Left ventricle myocardium inferior (tissue), 1 donor: Measurements from ENCODE around the gene IFNL4. TPM values are rescaled to one million over a fixed set of nuclear protein-coding genes. Genes with fewer than 3 reads are reported as not detected.

Experiments used
- DNase-seq: peaks from one replicate; pipeline ENCODE4 v3.0.0-alpha.2; 2020
- H3K27ac ChIP-seq: fragments of 200-600 bp; replicated peaks from 2 replicates; pipeline ENCODE4 v1.8.0; 2021
- H3K27me3 ChIP-seq: fragments of 200-600 bp; 2 replicates; pipeline ENCODE4 v1.8.0; 2021; ENCODE audit warnings: low read depth
- H3K36me3 ChIP-seq: fragments of 200-600 bp; 2 replicates; pipeline ENCODE4 v1.8.0; 2021
- H3K4me1 ChIP-seq: fragments of 200-600 bp; 2 replicates; pipeline ENCODE4 v1.8.0; 2021
- H3K4me3 ChIP-seq: fragments of 200-600 bp; 2 replicates; pipeline ENCODE4 v1.8.0; 2021; ENCODE audit warnings: mild to moderate bottlenecking, moderate library complexity
- H3K9me3 ChIP-seq: fragments of 200-600 bp; replicated peaks from 2 replicates; pipeline ENCODE4 v1.8.0; 2021
- CTCF ChIP-seq: fragments of 200-600 bp; IDR thresholded peaks from 2 replicates; pipeline ENCODE4 v1.8.0; 2021; ENCODE audit warnings: antibody characterized with exemption, mild to moderate bottlenecking, borderline replicate concordance
- intact Hi-C: fragments of 100-400 bp; cut with micrococcal nuclease; formaldehyde crosslinking; loops from one replicate; pipeline ENCODE4 v1.11.0; 2022
- total RNA-seq: library from RNA; stranded (reverse); fragmentation: NEBNext Ultra II Directional; extraction: Animal tissue kit (Norgen Biotek cat#: 25700); gene quantifications from one replicate; pipeline ENCODE4 v1.2.1, GENCODE V29; 2021
- donor health status: DM: no; HTN: yes; CAD: no; lungs with severe emphysema.

The IFNL4 gene
- total RNA-seq, 1 donor from 2014 or later = not detected

GRCh38 chr19:39263912-39264305 is 15.3 kb upstream of the IFNL4 start:
- Histone ChIP-seq H3K36me3 (no peaks in the 10 kb centered on the region), H3K27me3 (peaks cover 85% of the 10 kb centered on the region), H3K4me1 (peaks cover 14% of the 10 kb centered on the region), H3K4me3 (no peak overlapping the region), H3K27ac (no peak overlapping the region), H3K9me3 (no peaks in the 10 kb centered on the region)
- DNase-seq = no peak
- no peak for TF ChIP-seq CTCF
- intact Hi-C loops = no loop called here

DNA sequence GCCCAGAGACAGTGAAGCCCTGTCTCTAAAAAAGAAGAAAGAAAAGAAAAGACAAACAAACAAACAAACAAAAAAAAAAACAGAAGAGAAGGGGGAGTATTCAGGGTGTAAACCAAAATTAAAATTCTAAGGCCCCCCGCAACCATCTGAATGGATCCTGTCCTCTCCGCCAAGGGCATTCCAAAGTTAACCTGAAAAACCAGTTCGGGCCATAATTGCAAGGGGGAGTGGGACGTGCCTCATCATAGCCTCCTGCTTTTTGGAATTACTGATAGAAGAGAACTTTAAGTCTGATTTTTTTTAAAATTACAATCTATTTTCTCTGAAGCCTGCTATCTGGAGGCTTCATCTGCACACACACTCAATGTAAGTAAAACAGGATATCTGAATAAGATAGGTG is 13.8 kb upstream of the IFNL4 start:
- Histone ChIP-seq H3K9me3 (no peaks in the 10 kb centered on the region), H3K27me3 (peaks cover 89% of the 10 kb centered on the region)
- TF ChIP-seq CTCF = no peak

DNA sequence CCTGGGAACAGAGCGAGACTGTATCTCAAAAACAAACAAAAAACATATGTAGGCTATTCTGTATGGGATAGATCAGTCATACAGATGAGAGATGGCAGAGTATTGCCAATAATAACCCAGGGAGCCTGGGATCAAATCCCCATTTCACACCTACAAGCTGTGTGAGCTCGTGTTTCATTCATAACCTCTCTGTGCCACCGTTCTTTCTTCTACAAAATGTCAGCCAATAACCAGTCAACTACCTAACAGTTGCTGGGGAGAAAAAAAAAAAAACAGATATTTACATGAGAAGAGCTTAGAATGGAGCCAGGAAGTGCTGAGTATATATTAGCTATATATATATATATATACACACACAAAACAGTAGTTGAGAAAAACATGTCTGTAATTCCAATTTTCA is 13.0 kb upstream of the IFNL4 start:
- peaks cover 14% of the 10 kb centered on the region for H3K4me1 ChIP-seq
- intact Hi-C loops = no loop called here
- no peak overlapping the region for H3K27ac ChIP-seq
- H3K36me3 ChIP-seq = no peaks in the 10 kb centered on the region
- H3K9me3 ChIP-seq = peaks cover 6% of the 10 kb centered on the region
- no peak for TF ChIP-seq CTCF
- DNase-seq = no peak
- H3K4me3 ChIP-seq = no peak overlapping the region
- peaks cover 89% of the 10 kb centered on the region for H3K27me3 ChIP-seq

More for the DNA sequence above, 13.8 kb upstream of the IFNL4 start:
- DNase-seq = no peak
- intact Hi-C loops = no loop called here
- H3K4me1 ChIP-seq = peaks cover 14% of the 10 kb centered on the region
- no peak overlapping the region for H3K4me3 ChIP-seq
- H3K27ac ChIP-seq = no peak overlapping the region
- no peaks in the 10 kb centered on the region for H3K36me3 ChIP-seq

DNA sequence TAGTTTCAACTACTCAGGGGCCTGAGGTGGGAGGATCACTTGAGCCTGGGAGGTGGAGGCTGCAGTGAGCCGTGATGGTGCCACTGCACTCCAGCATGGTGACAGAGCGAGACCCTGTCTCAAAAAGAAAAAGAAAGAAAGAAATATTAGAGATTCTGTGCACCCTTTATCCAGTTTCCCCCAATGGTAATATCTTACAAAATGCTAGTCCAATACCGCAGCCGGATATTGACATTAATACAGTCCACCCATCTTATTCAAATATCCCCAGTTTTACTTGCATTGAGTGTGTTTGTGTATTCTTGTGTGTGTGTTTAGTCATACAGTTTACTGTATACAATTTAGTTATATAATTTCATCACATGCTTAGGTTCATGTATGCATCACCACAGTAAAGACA is 8.6 kb upstream of the IFNL4 start:
- H3K9me3 ChIP-seq = peaks cover 9% of the 10 kb centered on the region
- intact Hi-C loops = no loop called here
- no peak for DNase-seq
- H3K27me3 ChIP-seq = peaks cover 94% of the 10 kb centered on the region
- H3K36me3 ChIP-seq = no peaks in the 10 kb centered on the region
- H3K27ac ChIP-seq = no peak overlapping the region
- H3K4me3 ChIP-seq = no peak overlapping the region
- no peak for TF ChIP-seq CTCF
- no peaks in the 10 kb centered on the region for H3K4me1 ChIP-seq

DNA sequence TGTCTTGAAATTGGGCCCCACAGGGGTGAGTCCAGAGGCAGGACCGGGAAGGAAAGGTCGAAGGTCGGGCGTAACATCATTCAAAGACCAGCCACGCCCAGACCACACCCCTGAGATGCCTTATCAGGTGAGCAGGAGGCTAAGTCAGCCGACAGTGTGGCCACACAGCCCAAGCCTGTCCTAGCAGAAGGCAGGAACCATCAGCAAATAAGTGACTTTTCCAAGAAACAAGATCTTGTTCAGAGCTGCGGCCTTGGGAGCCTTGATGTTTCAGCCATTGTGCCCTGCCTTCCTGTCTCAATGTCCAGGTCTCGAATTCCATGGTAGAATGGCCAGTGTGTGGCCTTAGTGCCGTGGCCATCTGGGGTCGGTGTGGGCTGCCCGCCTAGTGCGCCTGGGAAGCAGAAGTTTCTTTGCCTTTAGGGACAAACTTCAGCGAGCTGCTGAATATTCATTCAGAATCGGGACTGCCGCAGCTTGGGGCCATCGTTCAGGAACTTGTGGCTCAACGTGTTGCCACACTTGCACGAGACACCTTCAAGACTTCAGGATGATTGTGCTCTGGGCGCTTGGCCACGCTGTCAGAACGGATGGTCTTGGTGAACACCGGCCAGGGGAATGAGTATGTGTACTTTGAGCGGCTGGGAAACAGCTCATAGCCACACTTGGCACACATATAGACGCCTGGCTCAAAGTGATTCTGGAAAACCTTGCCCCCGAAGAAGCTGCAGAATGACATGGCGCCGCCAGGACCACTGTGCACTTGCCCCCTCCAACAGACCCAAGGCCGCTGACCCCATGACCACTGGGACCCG is 6.1 kb upstream of the IFNL4 start:
- DNase-seq = no peak
- H3K27me3 ChIP-seq = peaks cover 94% of the 10 kb centered on the region
- no peak for TF ChIP-seq CTCF

More for the DNA sequence above, 6.1 kb upstream of the IFNL4 start:
- intact Hi-C loops = no loop called here
- Histone ChIP-seq H3K4me3 (no peak overlapping the region), H3K36me3 (no peaks in the 10 kb centered on the region), H3K4me1 (no peaks in the 10 kb centered on the region), H3K27ac (no peak overlapping the region), H3K9me3 (peaks cover 9% of the 10 kb centered on the region)
